Inferior parietal cortex (tissue), 1 donor: ENCODE data around the gene OR11G2.
"Not testable (repeated sequence)": the region's sequence is repeated elsewhere in the genome, so short reads cannot be mapped to it uniquely, and the experiment has no call there.

Experiments
- DNase-seq: peaks from one replicate; pipeline ENCODE4 v3.0.0-alpha.2; 2016; ENCODE audit errors: extremely low spot score

OR11G2 gene

GRCh38 chr14:20223410-20223809, 32.7 kb downstream of the OR11G2 start, which contains the start of gene OR11H6:
Gene OR11H6, plus strand, starts transcription at chr14:20223710. Its CDS starts 0 bp downstream, at chr14:20223710.
- DNase-seq = no peak

- no peak for DNase-seq
Observed at GRCh38 chr14:20228681-20229080, 38.0 kb downstream of the OR11G2 start, which contains the start of gene OR11H7. Gene OR11H7, plus strand, starts transcription at chr14:20228981.

GRCh38 chr14:20235415-20235814, 44.7 kb downstream of the OR11G2 start:
- not testable (repeated sequence) for DNase-seq

GRCh38 chr14:20247646-20248246, 57.0 kb downstream of the OR11G2 start:
- no peak for DNase-seq
